ENCODE results near the gene ZGPAT. TPM values are rescaled to one million over a fixed set of nuclear protein-coding genes. Genes with fewer than 3 reads are reported as not detected.

The ZGPAT gene
- total RNA-seq, 4 donors from 2014 or later: 21.7 to 25.8 (median 23.3) TPM

- TF ChIP-seq EP300 (IDR thresholded peaks at IDR 0.05) (no peak), POLR2A (IDR thresholded peaks at IDR 0.05) (no peak), POLR2AphosphoS5 (IDR thresholded peaks at IDR 0.05) (no peak)
- TF ChIP-seq, protein P1, sequence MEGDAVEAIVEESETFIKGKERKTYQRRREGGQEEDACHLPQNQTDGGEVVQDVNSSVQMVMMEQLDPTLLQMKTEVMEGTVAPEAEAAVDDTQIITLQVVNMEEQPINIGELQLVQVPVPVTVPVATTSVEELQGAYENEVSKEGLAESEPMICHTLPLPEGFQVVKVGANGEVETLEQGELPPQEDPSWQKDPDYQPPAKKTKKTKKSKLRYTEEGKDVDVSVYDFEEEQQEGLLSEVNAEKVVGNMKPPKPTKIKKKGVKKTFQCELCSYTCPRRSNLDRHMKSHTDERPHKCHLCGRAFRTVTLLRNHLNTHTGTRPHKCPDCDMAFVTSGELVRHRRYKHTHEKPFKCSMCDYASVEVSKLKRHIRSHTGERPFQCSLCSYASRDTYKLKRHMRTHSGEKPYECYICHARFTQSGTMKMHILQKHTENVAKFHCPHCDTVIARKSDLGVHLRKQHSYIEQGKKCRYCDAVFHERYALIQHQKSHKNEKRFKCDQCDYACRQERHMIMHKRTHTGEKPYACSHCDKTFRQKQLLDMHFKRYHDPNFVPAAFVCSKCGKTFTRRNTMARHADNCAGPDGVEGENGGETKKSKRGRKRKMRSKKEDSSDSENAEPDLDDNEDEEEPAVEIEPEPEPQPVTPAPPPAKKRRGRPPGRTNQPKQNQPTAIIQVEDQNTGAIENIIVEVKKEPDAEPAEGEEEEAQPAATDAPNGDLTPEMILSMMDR (IDR thresholded peaks at IDR 0.05): no peak
- 86% methylated on average over 20 of the region's 48 CpGs for WGBS
- no peak overlapping the region for H3K27ac ChIP-seq
Measured at GRCh38 chr20:63734946-63735858, 27.4 kb downstream of the ZGPAT start.

DNA sequence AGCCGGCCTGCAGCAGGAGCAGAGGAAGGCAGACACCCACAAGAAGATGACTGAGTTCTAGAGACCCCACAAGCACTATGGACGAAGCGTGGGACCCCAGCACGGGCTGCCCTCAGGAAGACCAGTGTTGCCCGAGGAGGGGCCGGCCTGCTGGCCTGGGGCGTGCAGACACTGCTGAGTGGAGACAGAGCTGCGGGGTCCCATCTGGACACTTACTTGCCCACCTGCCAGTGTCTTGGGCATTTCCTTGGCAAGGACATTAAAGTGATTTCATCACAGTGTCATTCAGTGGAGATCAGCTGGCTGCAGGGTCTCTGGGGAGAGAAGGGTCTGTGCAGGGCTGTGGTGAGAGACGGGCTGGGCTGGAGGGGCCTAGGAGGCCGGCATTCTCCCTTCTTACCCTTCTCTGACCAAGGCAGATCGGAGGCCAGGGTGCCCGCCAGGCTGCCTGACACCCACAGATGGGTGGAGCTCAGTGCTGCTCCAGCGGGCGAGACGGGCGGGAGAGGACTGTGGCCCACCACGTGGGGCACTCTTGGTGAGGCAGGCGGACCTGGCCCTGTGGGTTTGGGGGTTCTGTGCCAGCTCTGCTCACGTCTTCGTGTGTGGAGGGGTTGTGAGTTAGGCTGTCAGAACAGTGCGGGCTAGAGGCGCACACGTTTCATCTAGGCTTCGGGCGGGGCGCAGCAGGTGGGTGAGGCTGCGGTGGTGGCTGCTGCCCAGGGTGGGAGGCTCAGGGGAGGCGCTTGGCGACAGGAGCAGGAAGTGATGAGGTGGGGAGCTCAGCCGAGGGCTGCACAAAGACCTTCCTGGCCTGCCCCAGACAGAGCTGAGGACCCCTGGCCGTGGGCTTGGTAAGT is 28.2 kb downstream of the ZGPAT start, which contains the start of gene LIME1:
Gene LIME1 (plus strand): TSS at position 806 of the 860 bp plus-strand sequence. CDS start 886 bp downstream, outside the sequence.
- H3K4me3 ChIP-seq: peak within 1 kb of the TSS; percentile 53
- no peaks in the 10 kb centered on the region for H3K27me3 ChIP-seq
- DNase-seq (ENCODE audit: low spot score in 2 of 2): peak; percentile 60 to 79
- no peaks in the 10 kb centered on the region for H3K9me3 ChIP-seq
- WGBS: 58% methylated on average over 14 of the region's 31 CpGs
- H3K4me1 ChIP-seq: peaks cover 43% of the 10 kb centered on the region
- H3K36me3 ChIP-seq: peaks cover 31% of the 10 kb centered on the region
- TF ChIP-seq, protein P1 (IDR thresholded peaks at IDR 0.05): no peak
- TF ChIP-seq POLR2AphosphoS5 (IDR thresholded peaks at IDR 0.05) (no peak), EP300 (IDR thresholded peaks at IDR 0.05) (no peak)
- H3K27ac ChIP-seq: peak within 1 kb of the TSS; percentile 4

More at GRCh38 chr20:63734946-63735858, 27.4 kb downstream of the ZGPAT start:
- Histone ChIP-seq H3K9me3 (no peaks in the 10 kb centered on the region), H3K4me1 (peaks cover 36% of the 10 kb centered on the region), H3K27me3 (no peaks in the 10 kb centered on the region), H3K4me3 (no peak overlapping the region), H3K36me3 (peaks cover 33% of the 10 kb centered on the region)
- DNase-seq (ENCODE audit: low spot score in 2 of 2): no peak

GRCh38 chr20:63736893-63737694 is 29.3 kb downstream of the ZGPAT start:
- Histone ChIP-seq H3K36me3 (peaks cover 35% of the 10 kb centered on the region), H3K4me3 (peak overlapping the region; percentile 53), H3K27me3 (no peaks in the 10 kb centered on the region), H3K27ac (peak overlapping the region; percentile 4), H3K4me1 (peaks cover 53% of the 10 kb centered on the region), H3K9me3 (no peaks in the 10 kb centered on the region)
- TF ChIP-seq POLR2A (IDR thresholded peaks at IDR 0.05): no peak
- no peak for TF ChIP-seq POLR2AphosphoS5 (IDR thresholded peaks at IDR 0.05)
- TF ChIP-seq, protein P1 (IDR thresholded peaks at IDR 0.05): no peak
- no peak for TF ChIP-seq EP300 (IDR thresholded peaks at IDR 0.05)
- DNase-seq (ENCODE audit: low spot score in 2 of 2): no peak
- 53% methylated on average over 2 of the region's 30 CpGs for WGBS

DNA sequence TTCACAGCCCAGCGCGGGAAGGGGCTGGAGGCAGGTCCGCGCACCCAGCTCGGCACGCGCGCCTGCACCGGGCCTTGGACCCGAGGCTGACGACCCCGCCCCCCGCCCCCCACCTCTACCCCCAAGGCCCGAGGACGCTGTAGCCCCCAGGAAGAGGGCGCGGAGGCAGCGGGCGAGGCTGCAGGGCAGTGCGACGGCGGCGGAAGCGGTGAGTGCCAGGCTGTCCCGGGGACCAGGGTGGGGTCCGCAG is 29.8 kb downstream of the ZGPAT start:
- H3K27me3 ChIP-seq: no peaks in the 10 kb centered on the region
- H3K4me1 ChIP-seq: peaks cover 55% of the 10 kb centered on the region
- TF ChIP-seq POLR2AphosphoS5 (IDR thresholded peaks at IDR 0.05) (no peak), EP300 (IDR thresholded peaks at IDR 0.05) (no peak), POLR2A (IDR thresholded peaks at IDR 0.05) (no peak)
- TF ChIP-seq, protein P1 (IDR thresholded peaks at IDR 0.05): no peak
- H3K27ac ChIP-seq: no peak overlapping the region
- DNase-seq (ENCODE audit: low spot score in 2 of 2): no peak
- H3K4me3 ChIP-seq: peak overlapping the region; percentile 53
- peaks cover 40% of the 10 kb centered on the region for H3K36me3 ChIP-seq
- no peaks in the 10 kb centered on the region for H3K9me3 ChIP-seq
- WGBS: no CpG with 5 or more reads among the region's 26 CpGs
